RPMI8226 (cell line): ENCODE results near the gene LRRC15.

ENCODE experiments used
- DNase-seq: peaks from one replicate; pipeline ENCODE4 v3.0.0-alpha.2; 2015

Gene LRRC15

DNA sequence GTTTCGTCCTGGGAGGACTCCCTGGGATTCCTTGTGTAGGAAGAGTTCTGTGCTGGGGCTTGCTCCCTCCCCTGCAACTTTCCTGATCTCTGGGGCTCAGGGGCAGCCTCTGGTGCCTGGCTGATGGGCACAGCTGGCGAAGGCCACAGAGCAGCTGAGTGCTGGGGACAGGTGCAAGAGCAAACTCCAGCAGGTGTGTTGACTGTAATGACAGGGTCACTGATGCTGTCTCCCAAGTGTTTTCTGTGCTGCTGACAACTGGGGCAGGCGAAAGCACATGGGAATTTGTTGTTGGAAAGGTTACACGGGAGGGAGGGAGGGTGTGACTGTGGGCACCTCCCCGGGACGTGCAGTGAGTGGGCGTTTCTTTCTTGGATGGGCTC is 40.0 kb downstream of the LRRC15 start:
- DNase-seq = peak; percentile 54

DNA sequence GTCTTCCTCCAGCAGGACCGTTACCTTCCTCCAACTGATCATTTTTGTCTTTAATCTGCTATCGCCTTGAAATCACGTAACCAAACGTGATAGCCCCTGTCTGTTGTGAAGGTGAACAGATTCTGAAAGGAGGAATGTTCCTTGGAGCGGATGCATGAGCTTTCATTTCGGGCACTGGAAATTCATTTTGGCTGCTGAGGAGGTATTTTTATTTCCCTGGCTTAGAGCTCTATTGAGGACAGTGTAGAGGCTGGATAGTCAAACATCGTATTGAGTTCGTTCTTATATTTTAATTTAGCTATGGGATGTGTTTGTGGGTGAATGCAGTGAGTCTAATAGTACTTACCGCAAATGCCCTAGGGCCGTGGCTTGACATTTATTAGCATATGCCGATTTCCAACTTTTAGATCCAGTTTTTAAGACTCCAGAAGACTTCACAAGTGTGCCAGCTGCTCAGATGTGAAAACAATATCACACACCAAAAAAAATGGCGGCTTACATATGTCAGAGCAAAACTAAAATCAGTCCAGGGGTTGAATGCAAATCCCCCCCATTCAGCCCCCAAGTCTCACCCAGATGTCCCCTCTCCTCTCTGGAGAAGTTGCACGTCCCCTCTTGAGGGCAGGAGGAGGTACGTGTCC is 40.5 kb downstream of the LRRC15 start:
- DNase-seq = no peak

DNA sequence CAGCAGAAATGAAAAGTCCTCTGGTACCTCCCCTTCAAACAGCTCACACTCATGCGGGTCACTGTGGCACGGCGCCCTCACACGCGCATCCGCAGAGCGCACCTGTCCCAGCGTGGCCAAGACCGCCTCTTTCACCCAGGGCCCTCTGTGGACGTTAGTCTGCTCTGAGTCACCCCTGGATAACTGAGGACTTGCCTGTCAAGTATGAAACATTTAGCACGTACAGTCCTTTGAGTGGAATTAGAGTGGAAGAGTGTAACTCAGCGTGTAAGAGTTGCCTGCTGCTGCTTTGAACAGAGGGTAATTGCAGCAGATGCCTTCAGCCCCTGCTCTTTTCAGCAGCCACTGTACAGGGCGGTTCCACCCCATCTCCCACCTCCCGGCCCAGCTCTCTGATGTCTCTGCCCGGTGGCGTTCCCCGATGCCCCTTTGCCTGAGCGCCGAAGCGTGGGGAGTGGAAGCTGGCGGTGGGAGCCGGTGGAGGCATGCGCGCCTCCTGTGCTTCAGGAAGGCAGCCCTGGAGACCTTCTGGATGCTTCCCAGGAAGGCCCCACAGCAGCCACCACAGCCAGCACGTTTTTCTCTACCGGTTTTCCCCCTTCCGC is 41.4 kb downstream of the LRRC15 start:
- DNase-seq = no peak

DNA sequence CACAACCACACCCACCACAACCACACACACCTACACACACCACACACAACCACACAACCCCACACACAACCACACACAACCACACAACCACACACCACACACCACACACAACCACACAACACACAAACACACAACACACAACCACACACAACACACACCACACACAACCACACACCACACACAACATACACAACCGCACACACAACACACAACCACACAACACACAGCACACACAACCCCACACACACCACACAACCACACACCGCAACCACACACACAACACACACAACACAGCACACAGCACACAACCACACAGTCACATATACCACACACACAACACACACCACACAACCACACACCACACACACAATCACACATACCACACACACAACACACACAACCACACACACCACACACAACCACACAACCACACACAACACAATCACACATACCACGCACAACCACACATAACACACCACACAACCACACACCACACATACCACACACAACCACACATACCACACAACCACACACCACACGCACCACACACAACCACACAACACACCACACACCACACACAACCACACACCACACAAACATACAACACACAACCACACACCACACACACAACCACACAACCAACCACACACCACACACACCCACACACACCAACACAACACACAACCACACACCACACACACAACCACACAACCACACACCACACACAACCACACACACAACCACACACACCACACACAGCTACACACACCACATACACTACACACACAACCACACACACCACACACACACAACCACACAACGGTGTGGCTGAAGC is 42.1 kb downstream of the LRRC15 start:
- DNase-seq = no peak

DNA sequence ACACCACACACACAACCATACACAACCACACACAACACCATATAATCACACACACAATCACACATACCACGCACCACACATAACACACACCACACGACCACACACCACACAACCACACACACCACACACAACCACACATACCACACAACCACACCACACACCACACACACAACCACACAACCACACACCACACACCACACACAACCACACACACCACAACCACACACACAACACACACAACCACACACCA is 42.6 kb downstream of the LRRC15 start:
- no peak for DNase-seq

DNA sequence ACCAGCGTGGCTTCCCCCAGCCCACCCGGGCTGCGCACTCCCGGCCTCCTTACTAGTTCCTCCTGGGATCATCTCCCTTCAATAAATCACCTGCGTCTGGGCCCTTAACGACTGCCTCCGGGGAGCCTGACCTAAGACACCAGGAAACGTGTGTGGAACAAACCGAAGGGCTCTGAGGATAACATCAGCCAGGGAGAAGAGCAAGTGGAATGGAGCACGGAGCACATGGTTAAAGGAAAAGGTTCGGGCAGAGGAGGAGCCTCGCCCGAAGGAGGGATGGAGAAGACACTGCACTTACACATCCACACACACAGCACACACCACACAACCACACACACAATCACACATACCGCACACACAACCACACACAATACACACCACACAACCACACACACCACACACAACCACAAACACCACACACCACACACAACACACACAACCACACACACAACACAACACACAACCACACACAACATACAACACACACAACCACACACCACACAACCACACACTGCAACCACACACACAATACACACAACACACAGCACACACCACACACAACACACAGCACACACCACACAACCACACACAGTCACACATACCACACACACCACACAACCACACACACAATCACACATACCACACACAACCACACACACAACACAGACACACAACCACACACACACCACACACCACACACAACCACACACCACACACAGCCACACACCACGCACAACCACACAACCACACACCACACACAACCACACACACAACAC is 43.2 kb downstream of the LRRC15 start:
- DNase-seq = no peak

DNA sequence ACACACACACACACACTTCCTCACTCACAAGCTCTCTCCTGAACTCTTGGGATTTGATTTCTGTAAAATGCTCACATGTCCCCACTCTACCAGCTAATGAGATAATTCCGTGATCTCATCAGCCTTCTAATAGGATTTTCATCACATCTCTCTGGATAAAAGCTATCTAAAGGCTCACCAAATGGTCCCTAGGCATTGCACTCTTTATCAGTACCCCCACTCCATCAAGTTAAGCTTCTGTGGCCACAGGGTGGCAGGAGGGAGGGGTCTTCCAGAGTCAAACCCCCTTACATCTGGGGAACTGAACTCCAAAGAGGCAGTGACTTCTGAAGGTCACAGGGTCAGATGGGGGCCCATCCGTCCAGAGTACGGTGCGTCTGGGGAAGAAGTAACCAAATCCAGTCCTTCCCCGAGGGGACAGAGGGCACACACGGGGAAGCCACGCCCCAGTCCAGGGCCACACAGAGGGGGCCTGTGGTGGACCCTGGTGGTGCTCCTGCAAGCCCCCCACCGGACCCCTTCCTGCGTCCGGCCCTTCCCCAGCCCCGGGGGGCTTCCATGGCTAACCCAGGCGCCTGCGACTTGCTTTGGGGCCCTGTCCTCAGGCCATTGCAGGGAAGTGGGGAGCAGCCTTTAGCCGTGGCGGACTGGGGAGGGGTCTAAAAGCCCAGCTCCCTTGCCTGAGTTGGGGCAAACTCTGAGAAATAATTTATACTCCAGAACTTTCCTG is 44.0 kb downstream of the LRRC15 start:
- DNase-seq = no peak

DNA sequence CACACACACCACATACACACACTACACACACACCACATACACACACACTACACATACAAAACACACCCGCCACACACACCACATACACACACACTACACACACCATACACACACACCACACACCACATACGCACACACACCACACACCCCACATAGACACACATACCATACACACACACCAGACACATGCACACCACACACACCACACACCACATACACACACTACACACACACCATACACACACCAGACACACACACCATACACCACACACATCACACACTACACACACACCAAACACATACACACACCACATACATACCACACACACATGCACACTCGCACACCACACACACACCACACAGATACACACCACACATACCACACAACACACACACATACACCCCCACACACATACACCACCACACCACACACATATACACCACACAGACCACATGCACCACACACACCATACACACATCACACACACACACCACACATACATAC is 44.7 kb downstream of the LRRC15 start:
- no peak for DNase-seq

DNA sequence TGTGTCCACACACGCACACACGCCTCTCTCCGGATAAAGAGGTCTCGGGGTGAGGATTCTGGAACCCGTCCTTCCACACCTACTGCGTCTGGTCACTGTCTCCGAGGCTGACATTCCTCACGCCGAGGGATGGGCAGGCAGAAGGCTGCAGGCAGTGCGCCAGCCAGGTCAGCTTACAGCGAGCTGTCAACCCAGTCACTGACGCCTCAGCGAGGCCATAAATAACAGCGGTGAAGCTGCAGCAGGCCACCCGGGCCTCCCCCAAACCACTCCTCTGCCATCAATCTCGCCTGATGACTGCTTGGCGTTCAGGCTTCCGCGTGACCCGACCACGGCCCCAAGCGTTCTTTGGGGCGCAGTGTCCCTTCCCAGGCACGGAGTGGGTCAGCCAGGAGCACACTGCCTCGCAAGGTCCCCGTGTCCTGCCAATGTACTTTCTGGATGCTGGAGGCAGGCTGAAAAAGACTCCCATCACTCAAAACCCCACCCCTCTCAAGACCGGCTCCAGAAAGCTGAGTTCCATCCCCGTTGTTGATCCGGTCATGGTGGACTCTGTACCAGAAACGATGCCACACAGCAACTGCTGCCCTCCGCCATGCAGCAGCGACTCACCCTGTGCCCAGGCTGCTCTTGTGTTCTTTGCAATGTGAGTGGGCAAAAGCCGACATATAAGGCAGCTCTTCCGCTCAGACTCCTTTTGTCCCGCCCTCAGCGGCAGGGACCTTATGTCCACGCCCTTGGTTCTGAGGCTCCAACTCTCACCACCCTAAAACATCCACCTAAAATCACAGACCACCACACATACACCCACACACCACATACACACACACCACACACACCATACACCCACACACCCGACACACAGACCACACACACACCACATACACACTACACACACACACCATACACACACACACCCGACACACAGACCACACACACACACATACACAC is 45.5 kb downstream of the LRRC15 start:
- DNase-seq = peak; percentile 42

DNA sequence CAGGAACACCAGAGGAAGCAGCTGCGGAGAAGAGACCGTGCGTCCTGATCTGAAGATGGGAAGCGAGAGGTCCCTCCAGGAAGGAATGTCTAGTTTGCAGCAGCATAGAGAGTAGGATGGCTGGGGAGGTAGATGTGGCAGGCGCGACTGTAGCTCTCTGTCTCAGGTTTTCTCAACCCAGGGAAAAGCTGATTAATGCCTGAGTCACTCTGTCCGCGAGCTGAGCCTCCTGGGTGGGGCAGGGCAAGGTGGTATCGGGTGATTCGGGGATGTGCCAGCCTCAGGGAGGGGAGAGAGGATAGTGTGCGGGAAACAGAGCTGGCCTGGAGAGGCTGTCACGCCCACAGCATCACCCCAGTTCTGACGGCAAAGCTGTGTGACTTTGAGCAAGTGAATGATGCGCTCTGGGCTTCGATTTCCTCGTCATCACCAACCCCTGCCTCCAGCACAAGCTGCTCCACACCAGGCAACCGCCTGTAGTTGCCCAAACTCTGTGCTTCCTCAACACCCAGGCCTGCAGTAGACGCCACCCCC is 46.8 kb downstream of the LRRC15 start:
- DNase-seq = no peak

DNA sequence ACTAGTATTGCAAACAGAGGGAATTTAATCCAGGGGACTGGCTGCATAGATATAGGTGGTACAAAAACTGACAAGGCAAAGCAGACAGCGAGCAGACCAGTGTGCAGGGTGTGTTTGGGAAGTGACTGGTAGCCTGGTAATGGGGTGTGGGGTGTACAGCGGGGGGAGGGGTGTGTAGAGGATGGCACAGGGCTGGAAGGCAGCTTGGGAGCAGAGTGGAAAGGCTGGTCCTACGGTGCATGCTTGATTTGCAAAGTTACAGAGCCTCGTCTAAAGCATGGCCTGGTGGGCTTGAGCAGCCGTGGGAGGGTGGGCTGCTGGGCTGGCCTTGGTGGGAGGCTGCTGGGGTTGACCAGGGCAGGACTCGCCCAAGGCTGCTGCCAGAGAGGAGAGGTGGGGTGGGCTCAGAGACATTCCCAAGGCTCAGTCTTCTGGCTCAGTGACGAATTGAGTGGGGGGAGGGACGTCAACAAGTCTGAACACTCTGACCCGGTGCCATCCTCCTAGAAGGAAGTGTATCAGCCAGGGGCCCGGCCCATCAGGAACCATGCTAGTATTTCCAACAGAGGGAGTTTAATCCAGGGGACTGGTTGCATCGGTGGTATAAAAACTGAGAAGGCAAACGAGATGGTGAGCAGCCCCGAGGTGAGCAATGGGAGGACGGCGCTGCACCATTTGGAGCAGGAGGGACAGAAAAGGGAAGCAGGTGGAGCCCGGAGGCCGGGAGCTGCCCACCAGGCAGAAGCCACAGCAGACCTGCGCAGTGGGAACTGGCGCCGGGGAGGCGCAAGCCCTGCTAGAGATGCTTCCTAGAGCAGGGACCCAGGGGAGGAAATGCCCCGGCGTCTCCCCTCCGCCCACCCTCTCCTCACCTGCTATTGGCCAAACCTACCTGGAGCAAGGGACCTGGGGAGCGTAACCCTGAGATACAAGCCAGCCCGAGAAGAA is 47.6 kb downstream of the LRRC15 start:
- no peak for DNase-seq

DNA sequence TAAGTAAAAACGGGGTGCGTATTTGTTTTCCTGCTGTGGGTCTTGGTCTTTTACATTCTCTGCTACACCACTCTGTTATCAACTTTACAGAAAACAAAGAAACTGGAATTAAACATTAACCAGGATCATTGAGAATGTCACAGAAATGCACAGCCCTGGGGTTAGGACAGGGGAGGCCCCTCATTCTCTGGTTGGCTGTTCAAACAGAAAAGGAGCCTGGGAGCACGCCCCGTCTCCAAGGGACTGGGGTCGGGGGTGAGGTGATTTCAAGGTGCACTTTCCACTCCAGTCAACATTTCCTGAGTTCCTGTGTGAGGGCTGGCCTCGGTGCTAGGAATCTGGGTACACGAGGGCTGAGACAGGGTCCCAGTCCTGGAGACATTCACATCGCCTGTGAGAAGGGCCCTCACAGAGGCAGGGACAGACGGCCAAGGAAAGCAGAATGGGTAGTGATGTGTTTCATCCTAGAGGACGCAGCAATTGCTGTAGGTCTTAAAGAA is 48.7 kb downstream of the LRRC15 start:
- DNase-seq = no peak

DNA sequence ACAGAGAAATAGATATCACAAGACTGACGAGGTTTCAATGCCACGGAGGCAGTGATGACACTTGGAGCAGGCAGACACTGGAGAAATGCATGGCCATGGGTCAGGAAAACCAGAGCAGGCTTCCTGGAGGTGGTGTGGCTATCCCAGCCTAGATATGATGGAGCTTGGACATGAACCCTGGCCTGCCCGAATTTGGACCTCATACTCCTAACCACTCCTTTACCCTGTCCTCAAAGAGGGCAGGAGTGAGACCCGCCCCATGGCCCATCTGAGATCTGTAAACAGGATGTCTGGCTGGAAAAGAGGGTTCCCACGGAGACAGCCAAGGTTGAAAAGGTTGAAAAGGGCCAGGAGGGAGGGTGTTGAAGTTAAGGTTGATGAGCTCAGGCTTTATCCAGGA is 49.4 kb downstream of the LRRC15 start:
- no peak for DNase-seq

DNA sequence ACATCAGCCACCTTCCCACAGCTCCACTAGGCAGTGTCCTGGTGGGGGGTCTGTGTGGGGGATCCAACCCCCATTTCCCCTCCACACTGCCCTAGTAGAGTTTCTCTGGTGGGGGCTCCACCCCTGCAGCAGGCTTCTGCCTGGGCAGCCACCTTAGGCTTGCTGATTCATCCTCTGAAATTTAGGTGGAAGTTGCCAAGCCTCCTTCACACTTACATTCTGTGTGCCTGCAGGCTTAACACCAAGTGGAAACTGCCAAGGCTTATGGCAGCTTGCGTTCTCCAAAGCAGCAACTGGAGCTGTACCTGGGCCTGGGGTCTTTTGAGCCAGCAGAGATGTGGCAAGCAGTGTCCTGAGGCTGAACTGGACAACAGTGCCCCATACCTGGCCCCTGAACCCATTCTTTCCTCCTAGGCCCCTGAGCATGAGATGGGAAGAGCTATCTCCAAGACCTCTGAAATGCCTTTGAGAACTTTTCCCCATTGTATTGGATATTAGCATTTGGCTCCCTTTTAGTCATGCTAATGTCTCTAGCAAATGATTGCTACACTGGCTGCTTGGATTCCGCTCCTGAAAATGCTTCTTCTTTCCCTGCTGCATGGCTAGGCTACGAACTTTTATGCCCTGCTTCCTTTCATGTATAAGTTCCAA is 50.9 kb downstream of the LRRC15 start:
- DNase-seq = no peak

DNA sequence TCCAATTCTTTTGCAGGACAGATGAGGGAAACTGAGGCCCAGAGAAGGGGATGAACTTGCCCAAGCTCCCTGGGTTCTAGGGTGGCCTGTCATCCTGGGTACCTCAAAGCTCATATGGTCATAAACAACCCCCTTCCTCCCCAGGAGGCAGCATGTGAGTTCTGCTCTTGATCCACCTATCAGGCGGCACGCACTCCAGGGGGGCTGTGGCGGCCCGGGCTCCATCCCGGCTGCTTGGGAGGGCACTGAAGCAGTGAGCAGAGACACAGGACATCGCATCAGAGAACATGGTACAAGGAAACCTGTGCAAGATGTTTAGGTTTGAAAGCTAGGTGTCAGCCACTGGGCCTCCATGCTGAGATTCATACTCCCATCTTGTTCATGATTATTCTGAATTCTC is 52.6 kb downstream of the LRRC15 start:
- no peak for DNase-seq

DNA sequence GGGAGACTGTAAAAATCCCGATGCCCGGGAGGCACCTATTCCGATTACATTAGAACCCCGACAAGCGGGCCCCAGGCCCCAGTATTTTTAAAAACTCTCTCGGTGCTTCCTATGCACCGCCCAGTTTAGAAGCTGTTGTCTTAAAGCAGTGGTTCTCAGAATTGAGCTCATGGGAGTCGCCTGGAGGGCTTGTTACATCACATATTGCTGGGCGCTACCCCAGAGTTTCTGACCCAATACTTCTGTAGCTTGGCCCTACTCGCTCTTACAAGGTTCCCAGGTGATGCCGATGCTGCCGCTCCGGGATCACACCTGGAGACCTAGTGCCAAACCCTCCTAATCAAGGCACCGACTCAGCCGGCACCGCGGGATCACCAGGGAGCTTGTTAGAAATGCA is 53.6 kb downstream of the LRRC15 start:
- DNase-seq = no peak

DNA sequence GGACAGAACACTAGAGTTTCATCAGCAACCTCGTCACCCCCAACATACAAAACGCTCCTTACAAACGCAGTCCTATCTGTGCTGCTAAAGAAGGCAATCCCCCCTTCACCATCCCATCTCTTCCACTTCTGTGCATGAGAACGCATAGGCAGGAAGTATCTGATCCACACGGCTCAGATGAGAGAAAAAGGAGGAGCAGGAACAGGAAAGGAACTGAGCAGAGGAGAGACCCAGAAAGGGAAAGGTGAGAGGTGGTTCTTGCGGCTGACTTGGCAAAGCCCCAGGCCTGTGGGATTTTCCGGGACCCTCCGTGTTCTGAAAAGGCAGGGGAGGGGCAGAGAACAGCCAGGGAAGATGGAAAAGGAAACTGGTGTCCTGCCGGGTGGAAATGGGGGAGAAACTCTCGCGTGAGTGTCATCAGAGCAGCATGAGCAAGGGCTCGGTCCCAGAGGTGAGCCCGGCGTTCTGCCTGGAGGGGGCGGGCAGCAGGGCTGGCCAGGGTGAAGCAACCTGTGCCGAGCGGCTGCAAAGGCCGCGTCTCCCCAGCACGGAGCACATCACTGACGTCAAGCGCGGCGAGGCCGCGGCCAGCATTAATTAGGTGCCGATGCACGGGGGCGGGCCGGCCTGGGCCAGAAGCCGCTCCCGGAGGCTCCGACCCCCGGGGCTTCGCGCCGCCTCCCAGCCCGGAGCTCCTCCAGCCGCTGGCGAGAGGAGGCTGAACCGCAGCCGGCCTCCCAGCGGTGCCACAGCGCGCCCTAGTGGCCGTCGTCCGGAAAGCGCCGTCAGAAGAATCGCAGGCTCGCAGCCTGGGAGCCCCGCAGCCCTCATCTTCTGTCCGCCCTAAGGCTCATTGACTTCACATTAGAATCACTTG is 54.2 kb downstream of the LRRC15 start:
- DNase-seq = peak; percentile 84

DNA sequence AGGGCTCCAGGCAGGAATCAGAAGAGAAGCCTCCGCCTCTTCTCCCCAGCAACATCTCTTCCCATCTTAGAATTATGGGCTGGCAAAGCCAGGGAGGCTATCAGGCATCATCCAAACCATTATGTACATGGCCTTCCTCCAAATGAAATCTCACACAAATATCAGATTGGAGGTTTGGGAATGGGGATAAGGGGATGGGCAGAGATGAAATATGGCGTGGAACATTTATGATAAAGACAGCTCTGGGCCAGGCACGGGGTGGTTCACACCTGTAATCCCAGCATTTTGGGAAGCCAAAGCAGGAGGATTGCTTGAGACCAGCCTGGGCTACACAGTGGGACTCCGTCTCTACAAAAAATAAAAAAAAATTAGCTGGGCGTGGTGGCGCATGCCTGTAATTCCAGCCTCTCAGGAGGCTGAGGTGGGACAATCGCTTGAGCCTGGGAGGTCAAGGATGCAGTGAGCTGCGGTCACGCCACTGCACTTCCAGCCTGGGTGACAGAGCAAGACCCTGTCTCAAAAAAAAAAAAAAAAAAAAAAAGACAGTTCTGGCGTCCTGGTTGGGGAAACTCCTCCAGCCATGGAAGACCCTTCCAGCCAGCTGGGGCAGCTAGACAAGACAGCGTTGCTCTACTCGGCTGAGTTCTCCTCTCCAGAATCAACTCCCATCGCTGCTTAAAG is 55.0 kb downstream of the LRRC15 start:
- DNase-seq = no peak
